SK-N-SH (cell line): ENCODE data around the gene KDM4C. TPM values are rescaled to one million over a fixed set of nuclear protein-coding genes. Genes with fewer than 3 reads are reported as not detected.

ENCODE experiments used
- CTCF ChIA-PET: fragments of 300-600, 350-600 bp; formaldehyde crosslinking; extraction: SDS; loops from one replicate; lab custom pipeline; 2021; lab: Yijun Ruan, JAX
- POLR2A ChIA-PET: fragments of 350-600 bp; sonication (Branson Sonifier 250); formaldehyde crosslinking; extraction: SDS; loops from one replicate; lab custom pipeline; 2020; ENCODE audit warnings: antibody characterized with exemption, inconsistent platforms; lab: Yijun Ruan, JAX
- DNase-seq: peaks from one replicate; pipeline ENCODE4 v3.0.0; 2012
- H2AFZ ChIP-seq: fragments of 200-600 bp; sonication (generic); 2 replicates; pipeline ENCODE4 v1.8.1; 2016; ENCODE audit warnings: antibody characterized with exemption, mild to moderate bottlenecking, low read depth
- H3F3A ChIP-seq: fragments of 200-600 bp; sonication (generic); replicated peaks from 2 replicates; pipeline ENCODE3; 2016; ENCODE audit warnings: antibody characterized with exemption, mild to moderate bottlenecking; ENCODE audit not compliant: insufficient read depth
- H3K27ac ChIP-seq, 2 experiments: fragments of 200-500 bp in 1 of 2; fragments of 200-600 bp in 1 of 2; sonication (Bioruptor generic) in 1 of 2; sonication (generic), shearing (Covaris generic) in 1 of 2; 2 replicates each; pipeline versions ENCODE4 v1.5.1 to v1.6.1; 2014 to 2016; ENCODE audit warnings: low read depth in 2 of 2, inconsistent platforms in 1 of 2, low read length in 1 of 2, mild to moderate bottlenecking in 1 of 2, mixed read lengths in 1 of 2
- H3K27me3 ChIP-seq: fragments of 200-600 bp; sonication (generic), shearing (Covaris generic); 2 replicates; pipeline ENCODE4 v1.6.1; 2016; ENCODE audit warnings: mixed run types; ENCODE audit not compliant: insufficient read depth
- H3K36me3 ChIP-seq, 2 experiments: fragments of 200-500 bp in 1 of 2; fragments of 200-600 bp in 1 of 2; sonication (Bioruptor generic) in 1 of 2; sonication (generic) in 1 of 2; replicated peaks in 1 of 2; 2 replicates each; pipeline versions ENCODE3 to v1.5.1; 2014 to 2016; ENCODE audit warnings: low read length in 1 of 2, mild to moderate bottlenecking in 1 of 2; ENCODE audit not compliant: insufficient read depth in 2 of 2, control insufficient read depth in 1 of 2
- H3K4me1 ChIP-seq, 2 experiments: fragments of 200-500 bp in 1 of 2; fragments of 200-600 bp in 1 of 2; sonication (Bioruptor generic) in 1 of 2; sonication (generic), shearing (Covaris generic) in 1 of 2; 2 replicates each; pipeline versions ENCODE4 v1.5.1 to v1.6.1; 2014 to 2016; ENCODE audit warnings: low read depth in 1 of 2, low read length in 1 of 2, mixed run types in 1 of 2; ENCODE audit not compliant: insufficient read depth in 2 of 2, control insufficient read depth in 1 of 2
- H3K4me2 ChIP-seq: fragments of 200-600 bp; sonication (generic), shearing (Covaris generic); 2 replicates; pipeline ENCODE4 v1.6.1; 2017; ENCODE audit warnings: mixed run types
- H3K4me3 ChIP-seq, 2 experiments: fragments of 200-500 bp in 1 of 2; fragments of 200-600 bp in 1 of 2; sonication (Bioruptor generic) in 1 of 2; sonication (generic), shearing (Covaris generic) in 1 of 2; 2 replicates each; pipeline versions ENCODE4 v1.5.1 to v1.8.1; 2014 to 2016; ENCODE audit warnings: low read depth in 2 of 2, inconsistent platforms in 1 of 2, low read length in 1 of 2, mild to moderate bottlenecking in 1 of 2, mixed read lengths in 1 of 2, moderate library complexity in 1 of 2
- H3K79me2 ChIP-seq: fragments of 200-600 bp; sonication (generic); 2 replicates; pipeline ENCODE4 v1.8.1; 2017; ENCODE audit warnings: mild to moderate bottlenecking; ENCODE audit not compliant: insufficient read depth
- H3K9ac ChIP-seq: fragments of 200-600 bp; sonication (generic); 2 replicates; pipeline ENCODE4 v1.6.1; 2017; ENCODE audit warnings: mixed run types
- H3K9me2 ChIP-seq: fragments of 200-600 bp; sonication (generic); 2 replicates; pipeline ENCODE4 v1.6.1; 2017; ENCODE audit warnings: mixed run types
- H3K9me3 ChIP-seq: fragments of 200-600 bp; sonication (generic); 2 replicates; pipeline ENCODE4 v1.6.1; 2017; ENCODE audit warnings: mixed run types, mild to moderate bottlenecking, moderate library complexity
- H4K20me1 ChIP-seq: fragments of 200-600 bp; sonication (generic); 2 replicates; pipeline ENCODE4 v1.6.1; 2017; ENCODE audit warnings: mild to moderate bottlenecking, mixed run types; ENCODE audit not compliant: insufficient read depth
- EZH2phosphoT487 ChIP-seq: fragments of 200-600 bp; sonication (generic); IDR thresholded peaks from 2 replicates; pipeline ENCODE4 v1.6.1; 2017; ENCODE audit warnings: low read depth, mixed run types, mild to moderate bottlenecking, antibody characterized with exemption, moderate library complexity, borderline replicate concordance
- FOSL2 ChIP-seq: IDR thresholded peaks from 2 replicates; pipeline ENCODE4 v1.4.0; 2012; ENCODE audit warnings: low read depth, mild to moderate bottlenecking, moderate library complexity, borderline replicate concordance
- FOXJ3 ChIP-seq: sonication (generic); formaldehyde crosslinking; IDR thresholded peaks from 2 replicates; pipeline ENCODE4 v1.5.1; 2020; ENCODE audit warnings: mild to moderate bottlenecking, missing genetic modification reagents
- FOXM1 ChIP-seq: IDR thresholded peaks from 2 replicates; pipeline ENCODE4 v1.4.0; 2012; ENCODE audit warnings: low read depth, mild to moderate bottlenecking
- GATA2 ChIP-seq: sonication (generic); formaldehyde crosslinking; IDR thresholded peaks from 2 replicates; pipeline ENCODE4 v1.5.0; 2020; ENCODE audit warnings: mild to moderate bottlenecking, missing genetic modification reagents
- IRF3 ChIP-seq: fragments of 150-350 bp; IDR thresholded peaks from 2 replicates; pipeline ENCODE4 v1.6.1; 2016; ENCODE audit warnings: mild to moderate bottlenecking, low read depth, low read length
- MEF2A ChIP-seq: IDR thresholded peaks from 2 replicates; pipeline ENCODE4 v1.4.0; 2012; ENCODE audit warnings: low read depth, borderline replicate concordance
- NRF1 ChIP-seq: IDR thresholded peaks from 2 replicates; pipeline ENCODE4 v1.6.1; 2012; ENCODE audit warnings: low read depth, mild to moderate bottlenecking, low read length
- PBX3 ChIP-seq: IDR thresholded peaks from 2 replicates; pipeline ENCODE4; 2012
- POLR2AphosphoS5 ChIP-seq: IDR thresholded peaks from 2 replicates; pipeline ENCODE4 v1.6.1; 2012; ENCODE audit warnings: low read depth, low read length
- RAD21 ChIP-seq: IDR thresholded peaks from 2 replicates; pipeline ENCODE4 v1.6.1; 2012; ENCODE audit warnings: mild to moderate bottlenecking, low read length
- RFX5 ChIP-seq: IDR thresholded peaks from 2 replicates; pipeline ENCODE4 v1.6.1; 2012; ENCODE audit warnings: mild to moderate bottlenecking, improper control_type of control experiment, low read length
- SIN3A ChIP-seq: IDR thresholded peaks from 2 replicates; pipeline ENCODE4 v1.6.1; 2012; ENCODE audit warnings: low read depth, mild to moderate bottlenecking, low read length, moderate library complexity, borderline replicate concordance
- SMC3 ChIP-seq: IDR thresholded peaks from 2 replicates; pipeline ENCODE4 v1.6.1; 2012; ENCODE audit warnings: low read depth, low read length, improper control_type of control experiment
- TAF1 ChIP-seq: IDR thresholded peaks from 2 replicates; pipeline ENCODE4 v1.6.1; 2012; ENCODE audit warnings: low read depth, mild to moderate bottlenecking, low read length, moderate library complexity, borderline replicate concordance
- YY1 ChIP-seq: IDR thresholded peaks from 2 replicates; pipeline ENCODE4 v1.4.0; 2012; ENCODE audit warnings: low read depth, mild to moderate bottlenecking
- WGBS: methylation state at CpG from one replicate; pipeline ENCODE4 v1.1.6; 2017; ENCODE audit warnings: low lambda C conversion rate; 5-methylcytosine and 5-hydroxymethylcytosine counted together
- polyA plus RNA-seq, 3 experiments: library from polyadenylated mRNA; depleted of rRNA; stranded (reverse); fragments of >200 nt; gene quantifications; 2 replicates each; pipeline ENCODE4 v1.2.3, GENCODE V29; 2012
- TF ChIP-seq, protein P1 (sequence below): IDR thresholded peaks from 2 replicates; pipeline ENCODE4 v1.4.0; 2012; ENCODE audit warnings: low read depth, borderline replicate concordance
- TF ChIP-seq, protein P2 (sequence below): IDR thresholded peaks from 2 replicates; pipeline ENCODE4 v1.6.1; 2012; ENCODE audit warnings: mild to moderate bottlenecking, low read depth, low read length, moderate library complexity

KDM4C gene
- polyA plus RNA-seq, 1 of the 3 experiments (the other 2 are of a cell fraction), result 9.4 TPM

GRCh38 chr9:7173139-7173538, 415.4 kb downstream of the KDM4C start:
- POLR2A ChIA-PET, result interaction anchor here (0.7 kb wide), 1 partner anchor 121 kb away, joined by 3 read pairs; no protein-coding TSS in a partner anchor
- no peaks in the 10 kb centered on the region for H3K9me2 ChIP-seq
- no peak overlapping the region for H3K4me3 ChIP-seq
- no peaks in the 10 kb centered on the region for H3K27me3 ChIP-seq
- H3K4me2 ChIP-seq, result no peak overlapping the region
- no peaks in the 10 kb centered on the region for H4K20me1 ChIP-seq
- TF ChIP-seq EZH2phosphoT487, result no peak
- TF ChIP-seq FOSL2, result no peak
- no peak for TF ChIP-seq SMC3
- no peak for TF ChIP-seq YY1
- no peak for TF ChIP-seq FOXM1
- no peak for TF ChIP-seq SIN3A
- TF ChIP-seq FOXJ3, result no peak
- no peak for TF ChIP-seq PBX3
- TF ChIP-seq GATA2 (CRISPR knock-in tag), result no peak
- no peak for TF ChIP-seq POLR2AphosphoS5
- TF ChIP-seq, all 33 proteins: peak for 0
- 95% methylated on average over 3 of the region's 3 CpGs for WGBS
- Histone ChIP-seq H3F3A (no peaks in the 10 kb centered on the region), H3K36me3 (peaks cover 0 to 7% of the 10 kb centered on the region in 2 experiments), H2AFZ (no peak overlapping the region), H3K4me1 (peaks cover 8 to 42% of the 10 kb centered on the region in 2 experiments; a peak in 3 of 4 replicates), H3K79me2 (no peaks in the 10 kb centered on the region; the same call in 1 of the 2 replicates), H3K9me3 (no peaks in the 10 kb centered on the region), H3K27ac (peak overlapping the region in 1 of 2 experiments; percentile 36; a peak in 1 of 4 replicates), H3K9ac (no peak overlapping the region)
- DNase-seq, result no peak
- CTCF ChIA-PET, result interaction anchor here (1.3 to 1.8 kb wide), 2 partner anchors 35 to 120 kb away, joined by 3 to 7 read pairs; no protein-coding TSS in a partner anchor

DNA sequence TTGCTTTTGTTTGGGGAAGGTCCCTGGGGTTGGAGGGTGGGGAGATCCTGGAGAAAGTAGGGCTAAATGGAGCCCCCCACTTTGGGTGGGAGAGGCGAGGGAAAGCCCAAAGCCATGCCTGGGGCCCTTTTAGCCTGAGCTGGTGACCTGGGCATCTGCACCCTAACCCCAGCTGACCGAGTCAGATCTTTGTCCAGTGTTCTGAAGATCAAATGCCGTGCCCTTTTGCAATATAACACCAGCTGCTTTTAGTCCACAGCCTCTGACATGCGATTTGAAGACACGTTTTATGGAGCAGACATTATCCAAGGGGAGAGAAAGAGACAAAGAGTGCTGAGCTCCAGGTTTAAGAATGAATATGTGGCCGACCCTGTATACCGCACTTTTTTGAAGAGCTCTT, 416.5 kb downstream of the KDM4C start:
- H4K20me1 ChIP-seq, result no peaks in the 10 kb centered on the region
- no peaks in the 10 kb centered on the region for H3K9me3 ChIP-seq
- no peak overlapping the region for H2AFZ ChIP-seq
- DNase-seq, result no peak
- no peak overlapping the region for H3K27ac ChIP-seq
- no peaks in the 10 kb centered on the region for H3K27me3 ChIP-seq
- H3F3A ChIP-seq, result no peaks in the 10 kb centered on the region
- no peak overlapping the region for H3K9ac ChIP-seq
- 91% methylated on average over 6 of the region's 7 CpGs for WGBS
- no peak overlapping the region for H3K4me3 ChIP-seq
- no peak overlapping the region for H3K4me2 ChIP-seq
- H3K79me2 ChIP-seq, result no peaks in the 10 kb centered on the region; the same call in 1 of the 2 replicates
- peaks cover 0 to 7% of the 10 kb centered on the region in 2 experiments for H3K36me3 ChIP-seq
- H3K9me2 ChIP-seq, result no peaks in the 10 kb centered on the region
- CTCF ChIA-PET, result interaction anchor here (0.8 to 1.8 kb wide), 4 partner anchors 13 to 286 kb away, joined by 3 to 7 read pairs (median 3); no protein-coding TSS in a partner anchor
- POLR2A ChIA-PET, result no interaction called here
- peaks cover 8 to 42% of the 10 kb centered on the region in 2 experiments; a peak in 3 of 4 replicates for H3K4me1 ChIP-seq
- no peak for TF ChIP-seq SIN3A
- no peak for TF ChIP-seq IRF3
- TF ChIP-seq TAF1, result no peak
- TF ChIP-seq, protein P1, sequence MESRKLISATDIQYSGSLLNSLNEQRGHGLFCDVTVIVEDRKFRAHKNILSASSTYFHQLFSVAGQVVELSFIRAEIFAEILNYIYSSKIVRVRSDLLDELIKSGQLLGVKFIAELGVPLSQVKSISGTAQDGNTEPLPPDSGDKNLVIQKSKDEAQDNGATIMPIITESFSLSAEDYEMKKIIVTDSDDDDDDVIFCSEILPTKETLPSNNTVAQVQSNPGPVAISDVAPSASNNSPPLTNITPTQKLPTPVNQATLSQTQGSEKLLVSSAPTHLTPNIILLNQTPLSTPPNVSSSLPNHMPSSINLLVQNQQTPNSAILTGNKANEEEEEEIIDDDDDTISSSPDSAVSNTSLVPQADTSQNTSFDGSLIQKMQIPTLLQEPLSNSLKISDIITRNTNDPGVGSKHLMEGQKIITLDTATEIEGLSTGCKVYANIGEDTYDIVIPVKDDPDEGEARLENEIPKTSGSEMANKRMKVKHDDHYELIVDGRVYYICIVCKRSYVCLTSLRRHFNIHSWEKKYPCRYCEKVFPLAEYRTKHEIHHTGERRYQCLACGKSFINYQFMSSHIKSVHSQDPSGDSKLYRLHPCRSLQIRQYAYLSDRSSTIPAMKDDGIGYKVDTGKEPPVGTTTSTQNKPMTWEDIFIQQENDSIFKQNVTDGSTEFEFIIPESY, result no peak
- no peak for TF ChIP-seq PBX3
- TF ChIP-seq FOXJ3, result no peak
- TF ChIP-seq RFX5, result no peak
- TF ChIP-seq NRF1, result no peak
- no peak for TF ChIP-seq RAD21
- TF ChIP-seq, protein P2, sequence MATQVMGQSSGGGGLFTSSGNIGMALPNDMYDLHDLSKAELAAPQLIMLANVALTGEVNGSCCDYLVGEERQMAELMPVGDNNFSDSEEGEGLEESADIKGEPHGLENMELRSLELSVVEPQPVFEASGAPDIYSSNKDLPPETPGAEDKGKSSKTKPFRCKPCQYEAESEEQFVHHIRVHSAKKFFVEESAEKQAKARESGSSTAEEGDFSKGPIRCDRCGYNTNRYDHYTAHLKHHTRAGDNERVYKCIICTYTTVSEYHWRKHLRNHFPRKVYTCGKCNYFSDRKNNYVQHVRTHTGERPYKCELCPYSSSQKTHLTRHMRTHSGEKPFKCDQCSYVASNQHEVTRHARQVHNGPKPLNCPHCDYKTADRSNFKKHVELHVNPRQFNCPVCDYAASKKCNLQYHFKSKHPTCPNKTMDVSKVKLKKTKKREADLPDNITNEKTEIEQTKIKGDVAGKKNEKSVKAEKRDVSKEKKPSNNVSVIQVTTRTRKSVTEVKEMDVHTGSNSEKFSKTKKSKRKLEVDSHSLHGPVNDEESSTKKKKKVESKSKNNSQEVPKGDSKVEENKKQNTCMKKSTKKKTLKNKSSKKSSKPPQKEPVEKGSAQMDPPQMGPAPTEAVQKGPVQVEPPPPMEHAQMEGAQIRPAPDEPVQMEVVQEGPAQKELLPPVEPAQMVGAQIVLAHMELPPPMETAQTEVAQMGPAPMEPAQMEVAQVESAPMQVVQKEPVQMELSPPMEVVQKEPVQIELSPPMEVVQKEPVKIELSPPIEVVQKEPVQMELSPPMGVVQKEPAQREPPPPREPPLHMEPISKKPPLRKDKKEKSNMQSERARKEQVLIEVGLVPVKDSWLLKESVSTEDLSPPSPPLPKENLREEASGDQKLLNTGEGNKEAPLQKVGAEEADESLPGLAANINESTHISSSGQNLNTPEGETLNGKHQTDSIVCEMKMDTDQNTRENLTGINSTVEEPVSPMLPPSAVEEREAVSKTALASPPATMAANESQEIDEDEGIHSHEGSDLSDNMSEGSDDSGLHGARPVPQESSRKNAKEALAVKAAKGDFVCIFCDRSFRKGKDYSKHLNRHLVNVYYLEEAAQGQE, result no peak
- no peak for TF ChIP-seq MEF2A
